Astrocyte (in vitro differentiated cells and primary cell): ENCODE data around the gene RIPOR3. TPM values are rescaled to one million over a fixed set of nuclear protein-coding genes. Genes with fewer than 3 reads are reported as not detected.
A peak's percentile ranks its signal among the peaks of the same experiment; 100 is the strongest.

Experiments
- DNase-seq: peaks from one replicate; pipeline ENCODE4 v3.0.0-alpha.2; 2010; ENCODE audit warnings: low read depth
- FAIRE-seq: peaks from 2 replicates; lab custom pipeline; 2011; peaks lifted over from hg19 to GRCh38; lab: Jason Lieb, UNC
- H2AFZ ChIP-seq: 2 replicates; pipeline ENCODE4 v1.6.0; 2012; ENCODE audit warnings: low read depth, low read length, inconsistent platforms
- H3K27ac ChIP-seq: 2 replicates; pipeline ENCODE4 v1.5.1; 2011; ENCODE audit warnings: low read depth, low read length, inconsistent platforms
- H3K27me3 ChIP-seq: 2 replicates; pipeline ENCODE4 v1.6.0; 2011; ENCODE audit warnings: low read length, inconsistent platforms; ENCODE audit not compliant: insufficient read depth
- H3K36me3 ChIP-seq: 2 replicates; pipeline ENCODE4 v1.5.1; 2011; ENCODE audit warnings: low read length, inconsistent platforms; ENCODE audit not compliant: insufficient read depth
- H3K4me1 ChIP-seq: 2 replicates; pipeline ENCODE4 v1.5.1; 2011; ENCODE audit warnings: low read length, inconsistent platforms; ENCODE audit not compliant: insufficient read depth
- H3K4me2 ChIP-seq: 2 replicates; pipeline ENCODE4 v1.6.0; 2012; ENCODE audit warnings: low read length, inconsistent platforms
- H3K4me3 ChIP-seq: 2 replicates; pipeline ENCODE4 v1.5.1; 2011; ENCODE audit warnings: low read depth, mild to moderate bottlenecking, low read length, inconsistent platforms; ENCODE audit not compliant: insufficient read depth
- H3K79me2 ChIP-seq: 2 replicates; pipeline ENCODE4 v1.6.0; 2012; ENCODE audit warnings: mild to moderate bottlenecking, low read length, inconsistent platforms; ENCODE audit not compliant: insufficient read depth
- H3K9ac ChIP-seq: 2 replicates; pipeline ENCODE4 v1.6.0; 2012; ENCODE audit warnings: mild to moderate bottlenecking, low read length, inconsistent platforms
- H3K9me3 ChIP-seq: 2 replicates; pipeline ENCODE4 v1.5.1; 2012; ENCODE audit warnings: low read depth, mild to moderate bottlenecking, low read length, inconsistent platforms; ENCODE audit not compliant: insufficient read depth
- H4K20me1 ChIP-seq: 2 replicates; pipeline ENCODE4 v1.6.0; 2012; ENCODE audit warnings: low read length, inconsistent platforms; ENCODE audit not compliant: insufficient read depth
- H3K27ac Mint-ChIP-seq: one replicate; pipeline ENCODE4 v1.8.0; 2021; ENCODE audit warnings: mild to moderate bottlenecking, mixed read lengths; ENCODE audit not compliant: unreplicated experiment
- H3K27me3 Mint-ChIP-seq: one replicate; pipeline ENCODE4 v1.8.0; 2021; ENCODE audit warnings: low read depth, mixed read lengths; ENCODE audit not compliant: unreplicated experiment
- H3K36me3 Mint-ChIP-seq: one replicate; pipeline ENCODE4 v1.8.0; 2021; ENCODE audit warnings: low read depth, mixed read lengths; ENCODE audit not compliant: unreplicated experiment
- H3K4me1 Mint-ChIP-seq: one replicate; pipeline ENCODE4 v1.8.0; 2021; ENCODE audit warnings: low read depth, mixed read lengths; ENCODE audit not compliant: unreplicated experiment
- H3K4me3 Mint-ChIP-seq: one replicate; pipeline ENCODE4 v1.8.0; 2021; ENCODE audit warnings: mild to moderate bottlenecking, moderate library complexity, mixed read lengths; ENCODE audit not compliant: unreplicated experiment
- H3K9me3 Mint-ChIP-seq: one replicate; pipeline ENCODE4 v1.8.0; 2021; ENCODE audit warnings: mild to moderate bottlenecking, mixed read lengths; ENCODE audit not compliant: unreplicated experiment
- CTCF ChIP-seq: IDR thresholded peaks from 2 replicates; pipeline ENCODE4 v1.5.1; 2011; ENCODE audit warnings: low read depth, mild to moderate bottlenecking, inconsistent platforms, low read length, moderate library complexity; ENCODE audit not compliant: insufficient read depth
- EZH2 ChIP-seq: IDR thresholded peaks from 2 replicates; pipeline ENCODE4 v1.6.1; 2012; ENCODE audit warnings: mild to moderate bottlenecking, low read length, inconsistent platforms; ENCODE audit not compliant: insufficient read depth
- total RNA-seq: library from RNA; stranded (reverse); gene quantifications from 2 replicates; pipeline ENCODE4 v1.2.1, GENCODE V29; 2021

RIPOR3 gene
- total RNA-seq, 1 donor from 2014 or later, result 0.39 TPM

- Histone ChIP-seq H3K27ac (no peak overlapping the region), H3K4me2 (no peak overlapping the region), H4K20me1 (peaks cover 45% of the 10 kb centered on the region), H3K4me1 (no peaks in the 10 kb centered on the region), H3K4me3 (no peak overlapping the region), H3K27me3 (no peaks in the 10 kb centered on the region), H3K36me3 (peaks cover 22% of the 10 kb centered on the region), H3K9me3 (no peaks in the 10 kb centered on the region), H3K9ac (no peak overlapping the region), H2AFZ (no peak overlapping the region), H3K79me2 (no peaks in the 10 kb centered on the region)
- H3K27ac Mint-ChIP-seq, result peak overlapping the region; percentile 34
- H3K9me3 Mint-ChIP-seq, result no peaks in the 10 kb centered on the region
- H3K27me3 Mint-ChIP-seq, result no peaks in the 10 kb centered on the region
- DNase-seq, result no peak
- TF ChIP-seq EZH2, result no peak
- no peak for TF ChIP-seq CTCF
- peaks cover 10% of the 10 kb centered on the region for H3K36me3 Mint-ChIP-seq
- H3K4me1 Mint-ChIP-seq, result no peaks in the 10 kb centered on the region
- FAIRE-seq, result no peak
- peak overlapping the region; percentile 20 for H3K4me3 Mint-ChIP-seq
Observed at GRCh38 chr20:50589548-50590347, 101.6 kb downstream of the RIPOR3 start.

DNA sequence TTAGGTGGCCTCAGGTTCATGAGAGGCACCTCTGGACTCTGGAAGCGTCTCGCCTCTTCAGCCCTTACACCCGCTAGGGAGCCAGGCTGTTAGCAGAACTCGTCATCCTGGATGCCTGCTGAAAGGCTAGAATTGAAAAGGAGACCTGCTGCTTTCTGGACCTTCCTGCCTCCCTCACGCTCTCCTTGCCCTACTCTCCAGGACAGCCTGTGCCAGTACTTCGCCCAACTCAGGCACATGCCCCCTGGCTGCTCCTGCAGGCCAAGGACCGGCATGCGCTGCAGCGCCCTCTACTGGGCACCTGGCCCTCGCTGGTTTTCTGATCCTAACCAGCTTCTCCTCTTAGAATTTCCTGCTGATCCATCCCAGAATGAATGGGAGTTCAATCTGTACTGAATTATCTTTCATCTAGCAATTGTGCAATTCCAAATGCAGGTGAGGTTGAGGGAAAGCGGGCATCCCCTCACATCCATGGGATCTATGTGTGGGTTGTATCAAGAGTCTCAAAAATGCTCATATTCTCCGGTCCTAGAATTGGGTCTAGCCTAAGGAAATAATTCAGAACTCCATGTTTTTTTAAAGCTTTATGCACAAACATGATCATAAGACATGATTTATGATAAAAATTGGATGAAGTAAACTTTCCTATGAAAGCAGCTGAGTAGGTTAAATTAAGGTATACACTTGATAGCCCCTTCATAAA lies 103.2 kb downstream of the RIPOR3 start:
- DNase-seq, result no peak
- Mint-ChIP-seq H3K36me3 (peaks cover 8% of the 10 kb centered on the region), H3K27ac (no peak overlapping the region), H3K27me3 (no peaks in the 10 kb centered on the region), H3K4me1 (no peaks in the 10 kb centered on the region), H3K4me3 (no peak overlapping the region), H3K9me3 (no peaks in the 10 kb centered on the region)
- no peak overlapping the region for H3K4me3 ChIP-seq
- H4K20me1 ChIP-seq, result peaks cover 48% of the 10 kb centered on the region
- no peaks in the 10 kb centered on the region for H3K79me2 ChIP-seq
- no peak overlapping the region for H3K27ac ChIP-seq
- no peak overlapping the region for H2AFZ ChIP-seq
- TF ChIP-seq EZH2 (no peak), CTCF (peak; percentile 96)
- H3K36me3 ChIP-seq, result peaks cover 31% of the 10 kb centered on the region
- H3K9ac ChIP-seq, result no peak overlapping the region
- no peak for FAIRE-seq
- H3K9me3 ChIP-seq, result no peaks in the 10 kb centered on the region
- H3K27me3 ChIP-seq, result no peaks in the 10 kb centered on the region
- H3K4me2 ChIP-seq, result no peak overlapping the region
- no peaks in the 10 kb centered on the region for H3K4me1 ChIP-seq
